Bronchial epithelial cell (primary cell): Measurements from ENCODE around the gene NMS. TPM values are rescaled to one million over a fixed set of nuclear protein-coding genes. Genes with fewer than 3 reads are reported as not detected.

Source experiments
- DNase-seq: peaks from one replicate; pipeline ENCODE4 v3.0.0-alpha.2; 2010; ENCODE audit warnings: low read depth
- FAIRE-seq: peaks from 2 replicates; lab custom pipeline; 2011; peaks lifted over from hg19 to GRCh38; lab: Jason Lieb, UNC
- H3K27me3 ChIP-seq: 2 replicates; pipeline ENCODE4 v1.5.1; 2011; ENCODE audit warnings: low read length; ENCODE audit not compliant: control insufficient read depth, insufficient read depth
- H3K36me3 ChIP-seq: 2 replicates; pipeline ENCODE4 v1.5.1; 2011; ENCODE audit warnings: low read length; ENCODE audit not compliant: control insufficient read depth, insufficient read depth
- H3K4me3 ChIP-seq: 2 replicates; pipeline ENCODE4 v1.5.1; 2011; ENCODE audit warnings: mild to moderate bottlenecking, low read depth, low read length, control low read depth
- CTCF ChIP-seq: IDR thresholded peaks from 2 replicates; pipeline ENCODE4 v1.5.1; 2011; ENCODE audit warnings: mild to moderate bottlenecking, moderate library complexity, low read length, control low read depth, inconsistent platforms; ENCODE audit not compliant: insufficient read depth, severe bottlenecking
- total RNA-seq: library from RNA; depleted of rRNA; stranded (reverse); fragments of >200 nt; gene quantifications from 2 replicates; pipeline ENCODE4 v1.2.1, GENCODE V29; 2014

Gene NMS
- total RNA-seq, 1 donor from 2014 or later: not detected

GRCh38 chr2:100484390-100484789 lies 14.1 kb downstream of the NMS start:
- FAIRE-seq: no peak
- Histone ChIP-seq H3K36me3 (no peaks in the 10 kb centered on the region), H3K27me3 (no peaks in the 10 kb centered on the region), H3K4me3 (no peak overlapping the region)
- DNase-seq: no peak
- TF ChIP-seq CTCF: no peak

- TF ChIP-seq CTCF: no peak
- DNase-seq (no peak), FAIRE-seq (no peak)
- no peaks in the 10 kb centered on the region for H3K36me3 ChIP-seq
- H3K4me3 ChIP-seq: no peak overlapping the region
- H3K27me3 ChIP-seq: no peaks in the 10 kb centered on the region
Observed at GRCh38 chr2:100485396-100485795, 15.1 kb downstream of the NMS start.

GRCh38 chr2:100494712-100495111 lies 24.4 kb downstream of the NMS start:
- Histone ChIP-seq H3K36me3 (no peaks in the 10 kb centered on the region), H3K4me3 (no peak overlapping the region), H3K27me3 (no peaks in the 10 kb centered on the region)
- FAIRE-seq: no peak
- no peak for DNase-seq
- no peak for TF ChIP-seq CTCF

- FAIRE-seq: no peak
- no peak overlapping the region for H3K4me3 ChIP-seq
- no peaks in the 10 kb centered on the region for H3K36me3 ChIP-seq
- DNase-seq: no peak
- no peaks in the 10 kb centered on the region for H3K27me3 ChIP-seq
- no peak for TF ChIP-seq CTCF
Observed at GRCh38 chr2:100502782-100503181, 32.5 kb downstream of the NMS start.

- Histone ChIP-seq H3K36me3 (no peaks in the 10 kb centered on the region), H3K4me3 (no peak overlapping the region), H3K27me3 (no peaks in the 10 kb centered on the region)
- FAIRE-seq (no peak), DNase-seq (no peak)
- TF ChIP-seq CTCF: no peak
Observed at GRCh38 chr2:100504542-100504941, 34.3 kb downstream of the NMS start.

- H3K36me3 ChIP-seq: no peaks in the 10 kb centered on the region
- no peaks in the 10 kb centered on the region for H3K27me3 ChIP-seq
- no peak overlapping the region for H3K4me3 ChIP-seq
- no peak for TF ChIP-seq CTCF
- DNase-seq: no peak
- FAIRE-seq: no peak
Observed at GRCh38 chr2:100509066-100509465, 38.8 kb downstream of the NMS start.
